Measurements from ENCODE around the gene DNAAF1.

The DNAAF1 gene

GRCh38 chr16:84177741-84178073 is 32.6 kb downstream of the DNAAF1 start:
- peak overlapping the region; percentile 95 for H3K27ac ChIP-seq
- peak; percentile 46 for DNase-seq (ENCODE audit: low spot score)
- POLR2A ChIA-PET (ENCODE audit: low non-redundant PET), result no interaction called here
- CTCF ChIA-PET, result interaction anchor here (0.6 to 4.4 kb wide), 5 partner anchors 10 to 460 kb away, joined by 3 to 37 read pairs (median 3); partner anchors contain the start of gene TAF1C
- TF ChIP-seq CTCF (conservative IDR thresholded peaks at IDR 0.05; ENCODE audit: low read depth), result no peak

GRCh38 chr16:84178146-84178765 is 33.1 kb downstream of the DNAAF1 start:
- CTCF ChIA-PET, result interaction anchor here (1.1 to 4.4 kb wide), 4 partner anchors 9 to 130 kb away, joined by 3 to 37 read pairs (median 4); partner anchors contain the start of gene TAF1C
- DNase-seq (ENCODE audit: low spot score), result no peak
- peak overlapping the region; percentile 95 for H3K27ac ChIP-seq
- no peak for TF ChIP-seq CTCF (conservative IDR thresholded peaks at IDR 0.05; ENCODE audit: low read depth)
- POLR2A ChIA-PET (ENCODE audit: low non-redundant PET), result interaction anchor here (0.6 kb wide), 1 partner anchor 33 kb away, joined by 3 read pairs; the partner anchor contains the start of genes DNAAF1 and HSDL1

GRCh38 chr16:84178892-84179611 is 33.9 kb downstream of the DNAAF1 start:
- ChIA-PET CTCF (interaction anchor here (0.7 to 4.4 kb wide), 6 partner anchors 8 to 443 kb away, joined by 3 to 37 read pairs (median 4); partner anchors contain the start of genes MBTPS1 and TAF1C), POLR2A (ENCODE audit: low non-redundant PET) (interaction anchor here (0.6 kb wide), 2 partner anchors 34 to 37 kb away, joined by 3 read pairs; partner anchors contain the start of genes DNAAF1 and HSDL1)
- H3K27ac ChIP-seq, result peak overlapping the region; percentile 95
- TF ChIP-seq CTCF (conservative IDR thresholded peaks at IDR 0.05; ENCODE audit: low read depth), result no peak
- no peak for DNase-seq (ENCODE audit: low spot score)

- TF ChIP-seq CTCF (conservative IDR thresholded peaks at IDR 0.05; ENCODE audit: low read depth), result no peak
- ChIA-PET CTCF (interaction anchor here (0.7 to 0.8 kb wide), 2 partner anchors 63 to 443 kb away, joined by 4 read pairs; partner anchors contain the start of gene MBTPS1), POLR2A (ENCODE audit: low non-redundant PET) (no interaction called here)
- peak overlapping the region; percentile 95 for H3K27ac ChIP-seq
- no peak for DNase-seq (ENCODE audit: low spot score)
These were observed 34.7 kb downstream of the DNAAF1 start for GRCh38 chr16:84179612-84180320.

GRCh38 chr16:84180519-84181140 is 35.5 kb downstream of the DNAAF1 start:
- DNase-seq (ENCODE audit: low spot score), result no peak
- POLR2A ChIA-PET (ENCODE audit: low non-redundant PET), result no interaction called here
- CTCF ChIA-PET, result interaction anchor here (0.7 kb wide), 1 partner anchor 1436 kb away, joined by 3 read pairs; no protein-coding TSS in a partner anchor
- H3K27ac ChIP-seq, result no peak overlapping the region; the same call in 1 of the 2 replicates
- TF ChIP-seq CTCF (conservative IDR thresholded peaks at IDR 0.05; ENCODE audit: low read depth), result no peak
